ENCODE results near the gene SETD1A. TPM values are rescaled to one million over a fixed set of nuclear protein-coding genes. Genes with fewer than 3 reads are reported as not detected.

SETD1A gene
- total and polyA plus RNA-seq, 2 of the 4 experiments (the other 2 are of a cell fraction), result 0.54 to 5.8 TPM

- ChIA-PET POLR2A (ENCODE audit: unreplicated experiment) (interaction anchor here (0.6 kb wide), 1 partner anchor 86 kb away, joined by 3 read pairs; the partner anchor contains the start of gene FBXL19), CTCF (no interaction called here)
- intact Hi-C loops (cut with micrococcal nuclease), result no loop called here
- H2AFZ ChIP-seq (replicated peaks; ENCODE audit: low read length, poor library complexity), result no peak overlapping the region
- peaks cover 32% of the 10 kb centered on the region for H3K4me1 ChIP-seq (ENCODE audit: control insufficient read depth, insufficient read depth, low read length)
- no peak overlapping the region for H2BK5ac ChIP-seq (ENCODE audit: low read depth, low read length, poor library complexity, severe bottlenecking)
- no peak overlapping the region for H2BK20ac ChIP-seq (ENCODE audit: low read depth, low read length)
- 0 out of 2 replicates have a peak overlapping the region, but pooled peaks have one; percentile 11 for H3K14ac ChIP-seq (replicated peaks; ENCODE audit: low read depth, low read length)
- no peak overlapping the region for H3K27ac ChIP-seq (ENCODE audit: insufficient read depth, low read length)
- ATAC-seq (ENCODE audit: low read depth) (no peak), DNase-seq (no peak)
- peaks cover 4 to 43% of the 10 kb centered on the region in 2 experiments; a peak in 3 of 4 replicates for H3K79me1 ChIP-seq (ENCODE audit: low read depth in 1 of 2, low read length in 2 of 2)
- H4K5ac ChIP-seq (ENCODE audit: low read depth, low read length), result no peak overlapping the region
- no peak overlapping the region for H3K23ac ChIP-seq (ENCODE audit: low read depth, low read length)
- H3K27me3 ChIP-seq (ENCODE audit: control insufficient read depth, insufficient read depth, low read length), result peaks cover 7% of the 10 kb centered on the region
- H3K4me2 ChIP-seq (ENCODE audit: low read depth, low read length), result peak overlapping the region; percentile 96
- no peak overlapping the region for H3K4me3 ChIP-seq (ENCODE audit: insufficient read depth, low read depth, low read length)
- no peak for TF ChIP-seq RCOR1 (IDR thresholded peaks at IDR 0.05; ENCODE audit: insufficient replicate concordance, low read length)
- TF ChIP-seq CEBPB (IDR thresholded peaks at IDR 0.05; ENCODE audit: low read depth, low read length), result no peak
- no peak for TF ChIP-seq FOS (IDR thresholded peaks at IDR 0.05; ENCODE audit: low read depth, low read length)
- TF ChIP-seq CHD1 (IDR thresholded peaks at IDR 0.05; ENCODE audit: low read depth, low read length), result no peak
- no peak for TF ChIP-seq POLR2A (IDR thresholded peaks at IDR 0.05; ENCODE audit: low read depth, low read length)
- TF ChIP-seq BHLHE40 (IDR thresholded peaks at IDR 0.05; ENCODE audit: low read depth, low read length), result no peak
- no peak for TF ChIP-seq RFX5 (IDR thresholded peaks at IDR 0.05; ENCODE audit: low read depth, low read length)
- no peak for TF ChIP-seq RAD21 (IDR thresholded peaks at IDR 0.05; ENCODE audit: low read length)
- TF ChIP-seq SMC3 (IDR thresholded peaks at IDR 0.05; ENCODE audit: low read depth, low read length), result no peak
- no peak overlapping the region for H4K91ac ChIP-seq (ENCODE audit: insufficient read depth, low read depth, low read length)
- peak overlapping the region; percentile 51; the same call in 1 of the 2 replicates for H3K4ac ChIP-seq (ENCODE audit: low read depth, low read length)
- no peak overlapping the region for H3K56ac ChIP-seq (ENCODE audit: extremely low read depth, insufficient read depth, low read length)
- H3K9me3 ChIP-seq (ENCODE audit: control insufficient read depth, insufficient read depth, low read length), result no peaks in the 10 kb centered on the region
- H2BK15ac ChIP-seq (ENCODE audit: low read depth, low read length), result no peak overlapping the region
- no peak overlapping the region for H3K9ac ChIP-seq (ENCODE audit: low read depth, low read length)
- H2AK9ac ChIP-seq (replicated peaks; ENCODE audit: low read depth, low read length, poor library complexity), result peak overlapping the region; percentile 91
- BruUV-seq (replicated peaks), result no TSS peak
- H3K9me1 ChIP-seq (ENCODE audit: insufficient read depth, low read length), result 0 out of 2 replicates have a peak, but pooled peaks cover 5% of the 10 kb centered on the region
- dilution Hi-C loops (cut with HindIII; ENCODE audit: low sequenced_read_pairs, unreplicated experiment), result no loop called here
- no CpG with 5 or more reads among the region's 7 CpGs for WGBS, 2 experiments (ENCODE audit: extremely low coverage in 2 of 2, insufficient read length in 1 of 2)
- H3K18ac ChIP-seq (ENCODE audit: low read depth, low read length), result no peak overlapping the region
- peak overlapping the region in 1 of 2 experiments; percentile 76; a peak in 2 of 4 replicates for H4K8ac ChIP-seq (ENCODE audit: low read depth in 2 of 2, low read length in 2 of 2)
- in situ Hi-C loops (cut with MboI; ENCODE audit: low sequenced_read_pairs), result no loop called here
- H4K20me1 ChIP-seq (ENCODE audit: insufficient read depth, low read length), result no peaks in the 10 kb centered on the region
- H2BK120ac ChIP-seq (ENCODE audit: low read depth, low read length), result no peak overlapping the region
- peak overlapping the region; percentile 40; the same call in 1 of the 2 replicates for H2AK5ac ChIP-seq (ENCODE audit: low read depth, low read length)
- no peaks in the 10 kb centered on the region for H3K36me3 ChIP-seq (ENCODE audit: control insufficient read depth, insufficient read depth, low read length)
Measured at GRCh38 chr16:31009120-31009519, 51.6 kb downstream of the SETD1A start.

Measured in IMR-90 (cell line).